ENCODE measurements around the gene FRAT2.

The FRAT2 gene

DNA sequence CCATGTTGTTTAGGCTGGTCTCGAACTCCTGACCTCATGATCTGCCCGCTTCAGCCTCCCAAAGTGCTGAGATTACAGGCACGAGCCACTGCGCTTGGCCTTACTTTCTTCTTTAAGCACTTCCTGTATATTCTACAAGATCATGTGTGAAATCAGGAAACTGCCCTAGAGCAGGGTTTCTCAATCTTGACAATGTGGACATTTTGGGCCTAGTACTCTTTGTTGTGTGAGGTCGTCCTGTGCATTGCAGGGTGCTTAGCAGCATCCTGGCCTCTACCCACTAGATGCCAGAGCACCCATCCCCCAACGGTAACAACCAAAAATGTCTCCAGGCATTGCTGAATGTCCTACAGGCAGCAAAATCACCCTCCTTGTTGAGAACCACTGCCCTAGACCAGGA lies 41.9 kb upstream of the FRAT2 start:
- TF ChIP-seq, protein P1, sequence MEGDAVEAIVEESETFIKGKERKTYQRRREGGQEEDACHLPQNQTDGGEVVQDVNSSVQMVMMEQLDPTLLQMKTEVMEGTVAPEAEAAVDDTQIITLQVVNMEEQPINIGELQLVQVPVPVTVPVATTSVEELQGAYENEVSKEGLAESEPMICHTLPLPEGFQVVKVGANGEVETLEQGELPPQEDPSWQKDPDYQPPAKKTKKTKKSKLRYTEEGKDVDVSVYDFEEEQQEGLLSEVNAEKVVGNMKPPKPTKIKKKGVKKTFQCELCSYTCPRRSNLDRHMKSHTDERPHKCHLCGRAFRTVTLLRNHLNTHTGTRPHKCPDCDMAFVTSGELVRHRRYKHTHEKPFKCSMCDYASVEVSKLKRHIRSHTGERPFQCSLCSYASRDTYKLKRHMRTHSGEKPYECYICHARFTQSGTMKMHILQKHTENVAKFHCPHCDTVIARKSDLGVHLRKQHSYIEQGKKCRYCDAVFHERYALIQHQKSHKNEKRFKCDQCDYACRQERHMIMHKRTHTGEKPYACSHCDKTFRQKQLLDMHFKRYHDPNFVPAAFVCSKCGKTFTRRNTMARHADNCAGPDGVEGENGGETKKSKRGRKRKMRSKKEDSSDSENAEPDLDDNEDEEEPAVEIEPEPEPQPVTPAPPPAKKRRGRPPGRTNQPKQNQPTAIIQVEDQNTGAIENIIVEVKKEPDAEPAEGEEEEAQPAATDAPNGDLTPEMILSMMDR (IDR thresholded peaks at IDR 0.05; ENCODE audit: extremely low read depth, missing control alignments): no peak
- no peak for DNase-seq (ENCODE audit: low spot score)

DNA sequence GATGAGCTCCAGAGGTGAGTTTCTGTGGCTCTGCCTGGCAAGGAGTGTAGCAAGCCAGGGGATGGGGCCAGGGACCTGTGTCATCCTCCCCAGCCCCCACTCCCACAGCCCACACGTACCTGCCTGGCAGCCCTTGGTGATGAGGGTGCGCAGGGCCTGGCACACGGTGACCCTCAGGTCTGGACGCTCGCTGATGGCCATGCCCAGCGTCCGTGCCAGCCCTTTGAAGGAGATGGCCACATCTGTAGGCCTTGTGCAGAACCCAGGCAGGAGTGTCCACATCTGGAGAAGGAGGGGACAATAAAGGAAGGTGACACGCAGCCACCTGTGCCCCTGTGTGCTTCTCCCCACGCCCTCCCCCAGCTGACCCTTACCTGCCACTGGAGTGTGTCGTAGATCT lies 38.9 kb upstream of the FRAT2 start:
- TF ChIP-seq, protein P1 (IDR thresholded peaks at IDR 0.05; ENCODE audit: extremely low read depth, missing control alignments): no peak
- no peak for DNase-seq (ENCODE audit: low spot score)

DNA sequence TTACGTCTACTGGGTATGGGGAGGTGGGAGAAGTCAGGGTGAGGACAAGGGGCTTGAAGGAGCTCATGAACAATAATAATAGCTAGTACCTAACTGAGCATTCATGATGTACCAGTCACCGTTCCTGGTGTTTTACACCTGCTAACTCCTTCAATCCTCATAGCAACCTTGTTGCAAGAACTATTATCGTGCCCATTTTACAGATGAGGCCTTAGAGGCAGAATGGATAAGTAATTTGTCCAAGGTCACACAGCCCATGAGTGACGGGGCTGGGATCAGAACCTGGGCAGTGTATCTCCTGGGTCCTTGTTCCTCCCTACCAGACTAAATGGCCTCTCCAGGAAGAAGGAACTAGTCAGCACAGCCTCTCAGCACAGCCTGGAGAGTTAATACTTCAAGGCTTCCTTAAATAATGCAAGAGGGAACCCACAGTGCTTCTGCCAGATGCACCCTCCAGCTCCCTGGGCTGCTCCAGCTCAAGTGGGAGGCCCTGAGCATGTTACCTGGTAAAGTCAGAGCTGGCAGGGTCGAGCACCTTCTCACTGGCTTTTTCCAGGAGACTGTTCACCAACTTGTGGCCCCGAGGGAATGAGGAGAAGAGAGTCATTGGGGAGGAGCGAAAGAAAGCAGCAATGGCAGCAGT lies 37.8 kb upstream of the FRAT2 start:
- DNase-seq (ENCODE audit: low spot score): no peak
- TF ChIP-seq, protein P1 (IDR thresholded peaks at IDR 0.05; ENCODE audit: extremely low read depth, missing control alignments): no peak

DNA sequence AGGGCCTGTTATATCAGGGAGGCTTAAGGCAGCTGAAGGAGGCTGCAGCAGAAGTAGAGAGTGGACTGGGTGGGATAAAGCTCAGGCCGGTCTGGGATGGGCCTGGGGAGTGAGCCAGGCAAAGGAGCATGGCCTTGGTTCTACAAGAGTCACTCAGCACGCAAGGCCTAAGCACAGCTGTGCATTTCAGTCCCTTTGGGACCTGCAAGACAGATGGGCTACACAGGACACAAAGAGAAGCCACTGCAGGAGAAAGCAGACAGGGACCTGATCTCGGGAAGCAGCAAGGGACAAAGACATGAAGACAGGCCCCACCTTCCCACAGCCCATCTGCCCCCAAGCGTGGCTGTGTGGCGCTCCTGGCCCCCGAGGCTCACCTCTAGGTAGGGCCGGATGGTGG lies 37.2 kb upstream of the FRAT2 start:
- TF ChIP-seq, protein P1 (IDR thresholded peaks at IDR 0.05; ENCODE audit: extremely low read depth, missing control alignments): no peak
- no peak for DNase-seq (ENCODE audit: low spot score)

DNA sequence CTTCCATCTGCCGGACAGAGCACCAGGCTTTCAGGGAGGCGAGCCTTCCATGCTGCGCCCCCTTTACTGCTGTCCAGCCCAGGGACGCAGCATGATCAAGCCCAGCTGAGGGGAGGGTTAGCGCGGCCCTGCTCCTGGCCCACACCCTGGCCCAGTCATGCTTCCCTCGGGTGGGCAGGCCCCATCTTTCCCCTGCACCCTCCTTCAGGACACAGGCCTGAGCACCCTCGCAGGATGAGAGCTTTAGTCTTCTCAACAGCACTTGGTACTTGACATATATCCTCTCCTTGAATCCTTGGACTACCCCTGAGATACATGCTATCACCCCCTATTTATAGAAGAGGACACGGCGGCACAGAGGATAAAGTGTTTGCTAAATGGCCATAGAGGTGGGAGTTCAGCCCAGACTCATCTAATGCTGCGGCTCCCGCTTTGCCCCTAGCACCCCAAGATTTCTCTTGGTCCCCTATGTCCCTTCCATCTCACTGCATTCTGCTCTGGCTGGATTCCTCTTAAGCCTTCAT lies 32.7 kb upstream of the FRAT2 start:
- TF ChIP-seq, protein P1 (IDR thresholded peaks at IDR 0.05; ENCODE audit: extremely low read depth, missing control alignments): no peak
- DNase-seq (ENCODE audit: low spot score): no peak

DNA sequence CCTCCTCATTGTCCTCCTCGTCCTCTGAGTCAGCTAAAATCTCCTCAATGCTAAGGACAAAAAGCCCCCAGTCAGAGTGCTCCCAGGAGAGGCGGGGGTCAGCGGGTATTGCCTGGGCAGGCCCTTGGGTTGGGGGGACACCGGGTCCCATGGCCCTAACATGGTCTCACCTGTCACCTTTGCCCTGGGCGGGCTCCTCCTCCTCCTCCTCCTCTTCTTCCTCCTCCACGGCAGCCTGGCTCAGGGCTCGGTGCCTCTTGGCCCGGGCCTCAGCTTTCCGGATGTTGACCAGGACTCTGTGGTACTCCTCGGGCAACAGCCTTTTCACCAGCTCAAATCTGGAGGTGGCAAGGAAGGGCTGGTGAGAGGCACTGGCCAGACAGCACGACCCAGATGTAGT lies 32.0 kb upstream of the FRAT2 start:
- TF ChIP-seq, protein P1 (IDR thresholded peaks at IDR 0.05; ENCODE audit: extremely low read depth, missing control alignments): no peak
- DNase-seq (ENCODE audit: low spot score): no peak

DNA sequence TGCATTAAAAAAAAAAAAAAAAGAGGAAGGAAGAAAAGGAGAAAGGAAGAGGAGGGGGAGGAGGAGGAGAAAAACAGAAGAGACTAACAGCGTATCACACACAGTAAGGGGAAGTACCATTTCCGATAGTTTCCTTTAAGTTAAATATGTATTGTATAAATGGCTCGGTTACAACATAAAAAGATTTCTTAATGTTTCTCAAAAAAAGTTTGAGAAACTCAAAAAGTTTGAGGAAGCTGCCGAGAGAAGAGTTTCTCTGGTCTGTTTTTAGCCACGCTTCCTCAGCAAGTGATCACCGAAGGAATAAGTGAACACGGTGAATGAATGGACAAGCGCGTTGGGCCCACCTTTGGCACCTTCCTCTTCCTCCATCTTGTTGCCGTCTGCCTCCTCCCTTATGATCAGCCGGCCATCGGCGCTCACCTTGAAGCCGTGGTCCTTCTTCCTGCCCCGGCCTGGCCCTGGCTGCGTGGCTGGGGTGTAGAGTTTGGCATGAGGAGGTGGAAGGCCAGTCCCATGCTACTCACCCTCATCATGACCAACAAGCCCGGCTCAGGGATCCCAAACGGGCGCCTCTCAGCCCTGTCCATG lies 31.3 kb upstream of the FRAT2 start:
- DNase-seq (ENCODE audit: low spot score): no peak
- TF ChIP-seq, protein P1 (IDR thresholded peaks at IDR 0.05; ENCODE audit: extremely low read depth, missing control alignments): no peak

Data from GM20000 (cell line).